Stimulated activated naive B cell treated with anti-CD40 and anti-IgM and Interleukin-4, amounts not matched to agents 10 μg/mL and 1 μg/mL and 100 μg/mL, for 72 hours (primary cell): ENCODE data around the gene HM13.
"Not testable (repeated sequence)": the region's sequence is repeated elsewhere in the genome, so short reads cannot be mapped to it uniquely, and the experiment has no call there.

Source experiments
- ATAC-seq, 2 donors: fragments of 150-1000 bp; cut with Tn5 transposase; replicated peaks; 2 replicates each; pipeline ENCODE4 v1.10.0; 2021; ENCODE audit warnings: moderate library complexity in 1 of 2
- DNase-seq: peaks from one replicate; pipeline ENCODE4 v3.0.0; 2021
- H3K27ac Mint-ChIP-seq: one replicate; pipeline ENCODE4 v1.8.0; 2022; ENCODE audit warnings: mild to moderate bottlenecking, mixed read lengths
- H3K27me3 Mint-ChIP-seq, 2 donors: one replicate each; pipeline ENCODE4 v1.8.0; 2022; ENCODE audit warnings: mixed read lengths in 2 of 2
- H3K36me3 Mint-ChIP-seq, 2 donors: one replicate each; pipeline ENCODE4 v1.8.0; 2022; ENCODE audit warnings: mixed read lengths in 2 of 2, mild to moderate bottlenecking in 1 of 2
- H3K4me1 Mint-ChIP-seq, 2 donors: one replicate each; pipeline ENCODE4 v1.8.0; 2022; ENCODE audit warnings: mixed read lengths in 2 of 2, mild to moderate bottlenecking in 1 of 2
- H3K4me3 Mint-ChIP-seq, 2 donors: one replicate each; pipeline ENCODE4 v1.8.0; 2022; ENCODE audit warnings: mild to moderate bottlenecking in 2 of 2, mixed read lengths in 2 of 2, moderate library complexity in 1 of 2
- H3K9me3 Mint-ChIP-seq, 2 donors: one replicate each; pipeline ENCODE4 v1.8.0; 2022; ENCODE audit warnings: mixed read lengths in 2 of 2, mild to moderate bottlenecking in 1 of 2

HM13 gene

GRCh38 chr20:31517373-31517772 lies 3.1 kb downstream of the HM13 start:
- ATAC-seq (no peak), DNase-seq (no peak)
- no peak overlapping the region for H3K27ac Mint-ChIP-seq
- H3K9me3 Mint-ChIP-seq, result no peaks in the 10 kb centered on the region
- H3K4me3 Mint-ChIP-seq, result no peak overlapping the region
- H3K36me3 Mint-ChIP-seq, result peaks cover 7 to 20% of the 10 kb centered on the region in 2 donors
- no peaks in the 10 kb centered on the region for H3K27me3 Mint-ChIP-seq
- H3K4me1 Mint-ChIP-seq, result peaks cover 17 to 20% of the 10 kb centered on the region in 2 donors

GRCh38 chr20:31521267-31521666 lies 7.0 kb downstream of the HM13 start:
- Mint-ChIP-seq H3K36me3 (peaks cover 14 to 27% of the 10 kb centered on the region in 2 donors), H3K4me1 (peaks cover 15 to 32% of the 10 kb centered on the region in 2 donors)
- not testable (repeated sequence) for DNase-seq, H3K4me3 Mint-ChIP-seq, ATAC-seq, H3K27me3 Mint-ChIP-seq, H3K27ac Mint-ChIP-seq, H3K9me3 Mint-ChIP-seq

- peaks cover 15 to 32% of the 10 kb centered on the region in 2 donors for H3K4me1 Mint-ChIP-seq
- DNase-seq (no peak), ATAC-seq (no peak)
- no peaks in the 10 kb centered on the region for H3K27me3 Mint-ChIP-seq
- peaks cover 21 to 39% of the 10 kb centered on the region in 2 donors for H3K36me3 Mint-ChIP-seq
- H3K27ac Mint-ChIP-seq, result no peak overlapping the region
- H3K4me3 Mint-ChIP-seq, result no peak overlapping the region
- H3K9me3 Mint-ChIP-seq, result no peaks in the 10 kb centered on the region
Observed at GRCh38 chr20:31522731-31523130, 8.5 kb downstream of the HM13 start.

- ATAC-seq (no peak), DNase-seq (no peak)
- no peaks in the 10 kb centered on the region for H3K9me3 Mint-ChIP-seq
- no peaks in the 10 kb centered on the region for H3K27me3 Mint-ChIP-seq
- H3K36me3 Mint-ChIP-seq, result peaks cover 21 to 40% of the 10 kb centered on the region in 2 donors
- no peak overlapping the region for H3K4me3 Mint-ChIP-seq
- no peak overlapping the region for H3K27ac Mint-ChIP-seq
- H3K4me1 Mint-ChIP-seq, result peaks cover 15 to 32% of the 10 kb centered on the region in 2 donors
Observed at GRCh38 chr20:31523361-31524283, 9.4 kb downstream of the HM13 start.

GRCh38 chr20:31527266-31527665 lies 13.0 kb downstream of the HM13 start:
- Mint-ChIP-seq H3K9me3 (no peaks in the 10 kb centered on the region), H3K4me1 (peaks cover 0 to 12% of the 10 kb centered on the region in 2 donors), H3K27ac (no peak overlapping the region), H3K4me3 (no peak overlapping the region), H3K36me3 (peaks cover 26 to 40% of the 10 kb centered on the region in 2 donors), H3K27me3 (no peaks in the 10 kb centered on the region)
- DNase-seq (no peak), ATAC-seq (no peak)

- Mint-ChIP-seq H3K27me3 (no peaks in the 10 kb centered on the region), H3K36me3 (peaks cover 45 to 75% of the 10 kb centered on the region in 2 donors), H3K9me3 (no peaks in the 10 kb centered on the region), H3K27ac (no peak overlapping the region), H3K4me3 (no peak overlapping the region), H3K4me1 (peaks cover 12 to 15% of the 10 kb centered on the region in 2 donors)
- ATAC-seq (no peak), DNase-seq (no peak)
Observed at GRCh38 chr20:31535298-31535697, 21.1 kb downstream of the HM13 start.

- peak overlapping the region; percentile 10 for H3K27ac Mint-ChIP-seq
- peaks cover 12 to 16% of the 10 kb centered on the region in 2 donors for H3K4me1 Mint-ChIP-seq
- no peak for ATAC-seq
- peaks cover 37 to 67% of the 10 kb centered on the region in 2 donors for H3K36me3 Mint-ChIP-seq
- H3K9me3 Mint-ChIP-seq, result no peaks in the 10 kb centered on the region
- H3K4me3 Mint-ChIP-seq, result no peak overlapping the region
- no peak for DNase-seq
- no peaks in the 10 kb centered on the region for H3K27me3 Mint-ChIP-seq
Observed at GRCh38 chr20:31536575-31536974, 22.3 kb downstream of the HM13 start.

GRCh38 chr20:31537116-31537871 lies 23.1 kb downstream of the HM13 start:
- H3K4me1 Mint-ChIP-seq, result peaks cover 17 to 23% of the 10 kb centered on the region in 2 donors
- no peak overlapping the region for H3K4me3 Mint-ChIP-seq
- no peak for ATAC-seq
- H3K27ac Mint-ChIP-seq, result no peak overlapping the region
- H3K27me3 Mint-ChIP-seq, result no peaks in the 10 kb centered on the region
- H3K36me3 Mint-ChIP-seq, result peaks cover 36 to 66% of the 10 kb centered on the region in 2 donors
- H3K9me3 Mint-ChIP-seq, result no peaks in the 10 kb centered on the region
- DNase-seq, result no peak

- H3K27me3 Mint-ChIP-seq, result no peaks in the 10 kb centered on the region
- no peak overlapping the region for H3K4me3 Mint-ChIP-seq
- ATAC-seq (no peak), DNase-seq (no peak)
- no peak overlapping the region for H3K27ac Mint-ChIP-seq
- H3K4me1 Mint-ChIP-seq, result peaks cover 19 to 29% of the 10 kb centered on the region in 2 donors
- H3K36me3 Mint-ChIP-seq, result peaks cover 31 to 64% of the 10 kb centered on the region in 2 donors
- H3K9me3 Mint-ChIP-seq, result no peaks in the 10 kb centered on the region
Observed at GRCh38 chr20:31537890-31538289, 23.6 kb downstream of the HM13 start.

- Mint-ChIP-seq H3K36me3 (peaks cover 32 to 66% of the 10 kb centered on the region in 2 donors), H3K27ac (no peak overlapping the region), H3K9me3 (no peaks in the 10 kb centered on the region), H3K27me3 (no peaks in the 10 kb centered on the region), H3K4me3 (no peak overlapping the region), H3K4me1 (peaks cover 21 to 32% of the 10 kb centered on the region in 2 donors)
- DNase-seq, result no peak
- ATAC-seq, result no peak
Observed at GRCh38 chr20:31538326-31538725, 24.1 kb downstream of the HM13 start.

- not testable (repeated sequence) for DNase-seq, H3K4me3 Mint-ChIP-seq, ATAC-seq, H3K9me3 Mint-ChIP-seq, H3K27me3 Mint-ChIP-seq
- peaks cover 25 to 64% of the 10 kb centered on the region in 2 donors for H3K36me3 Mint-ChIP-seq
- peaks cover 23 to 26% of the 10 kb centered on the region in 2 donors for H3K4me1 Mint-ChIP-seq
- peak overlapping the region; percentile 31 for H3K27ac Mint-ChIP-seq
Observed at GRCh38 chr20:31539636-31540035, 25.4 kb downstream of the HM13 start.

GRCh38 chr20:31540406-31540805 lies 26.2 kb downstream of the HM13 start:
- Mint-ChIP-seq H3K36me3 (peaks cover 29 to 64% of the 10 kb centered on the region in 2 donors), H3K4me3 (no peak overlapping the region), H3K4me1 (peaks cover 23 to 26% of the 10 kb centered on the region in 2 donors), H3K9me3 (no peaks in the 10 kb centered on the region), H3K27me3 (no peaks in the 10 kb centered on the region), H3K27ac (peak overlapping the region; percentile 42)
- ATAC-seq (no peak), DNase-seq (no peak)

GRCh38 chr20:31542201-31542842 lies 28.1 kb downstream of the HM13 start:
- Mint-ChIP-seq H3K4me3 (peak overlapping the region; percentile 52 to 62), H3K27me3 (no peaks in the 10 kb centered on the region), H3K4me1 (peaks cover 14 to 17% of the 10 kb centered on the region in 2 donors), H3K9me3 (no peaks in the 10 kb centered on the region), H3K27ac (peak overlapping the region; percentile 86), H3K36me3 (peaks cover 25 to 60% of the 10 kb centered on the region in 2 donors)
- peak; percentile 50 for DNase-seq
- ATAC-seq, result peak; percentile 79

- H3K27me3 Mint-ChIP-seq, result no peaks in the 10 kb centered on the region
- H3K9me3 Mint-ChIP-seq, result no peaks in the 10 kb centered on the region
- H3K4me3 Mint-ChIP-seq, result no peak overlapping the region
- H3K4me1 Mint-ChIP-seq, result peaks cover 12 to 17% of the 10 kb centered on the region in 2 donors
- DNase-seq, result no peak
- H3K27ac Mint-ChIP-seq, result no peak overlapping the region
- ATAC-seq, result no peak
- H3K36me3 Mint-ChIP-seq, result peaks cover 27 to 62% of the 10 kb centered on the region in 2 donors
Observed at GRCh38 chr20:31542963-31543362, 28.7 kb downstream of the HM13 start.
